Lower lobe of right lung (tissue), 2 donors: Measurements from ENCODE around the gene KLHDC8A. TPM values are rescaled to one million over a fixed set of nuclear protein-coding genes. Genes with fewer than 3 reads are reported as not detected.

Source experiments
- ATAC-seq, 2 donors: fragments of 200-7000 bp; cut with Tn5 transposase; one replicate each; pipeline ENCODE4 v1.9.1; 2020 to 2022; ENCODE audit warnings: mild to moderate bottlenecking in 2 of 2, moderate library complexity in 2 of 2
- DNase-seq: peaks from one replicate; pipeline ENCODE4 v3.0.0-alpha.2; 2020
- H3K27ac ChIP-seq: fragments of 200-600 bp; one replicate; pipeline ENCODE4 v1.8.0; 2022
- H3K27me3 ChIP-seq: fragments of 200-600 bp; one replicate; pipeline ENCODE4 v1.8.0; 2022; ENCODE audit warnings: low read depth
- H3K36me3 ChIP-seq: fragments of 200-600 bp; one replicate; pipeline ENCODE4 v1.8.0; 2022; ENCODE audit warnings: mild to moderate bottlenecking
- H3K4me1 ChIP-seq: fragments of 200-600 bp; one replicate; pipeline ENCODE4 v1.8.0; 2022
- H3K4me3 ChIP-seq: fragments of 200-600 bp; one replicate; pipeline ENCODE4 v1.8.0; 2022; ENCODE audit warnings: mild to moderate bottlenecking
- H3K9me3 ChIP-seq: fragments of 200-600 bp; one replicate; pipeline ENCODE4 v1.8.0; 2022
- CTCF ChIP-seq: fragments of 200-600 bp; IDR thresholded peaks from one replicate; pipeline ENCODE4 v1.8.0; 2022; ENCODE audit warnings: antibody characterized with exemption, mild to moderate bottlenecking
- intact Hi-C: fragments of 100-400 bp; cut with DNase I; formaldehyde crosslinking; loops from one replicate; pipeline ENCODE4 v1.11.0; 2022
- total RNA-seq: library from RNA; stranded (reverse); fragmentation: NEBNext Ultra II Directional; extraction: Animal tissue kit (Norgen Biotek cat#: 25700); gene quantifications from one replicate; pipeline ENCODE4 v1.2.1, GENCODE V29; 2021
- donor health status: DM: no; HTN: yes; CAD: no; lungs with severe emphysema.

The KLHDC8A gene
- total RNA-seq, 1 donor from 2014 or later: 0.97 TPM

GRCh38 chr1:205374210-205375078 lies 17.7 kb upstream of the KLHDC8A start:
- Histone ChIP-seq H3K4me1 (peaks cover 26% of the 10 kb centered on the region), H3K27me3 (peaks cover 5% of the 10 kb centered on the region), H3K27ac (no peak overlapping the region), H3K4me3 (no peak overlapping the region), H3K36me3 (no peaks in the 10 kb centered on the region), H3K9me3 (no peaks in the 10 kb centered on the region)
- intact Hi-C loops: no loop called here
- ATAC-seq (peak; percentile 78 to 79), DNase-seq (no peak)
- no peak for TF ChIP-seq CTCF

GRCh38 chr1:205373798-205374175 lies 17.1 kb upstream of the KLHDC8A start:
- Histone ChIP-seq H3K36me3 (no peaks in the 10 kb centered on the region), H3K9me3 (no peaks in the 10 kb centered on the region), H3K27me3 (peaks cover 5% of the 10 kb centered on the region), H3K4me1 (peaks cover 26% of the 10 kb centered on the region), H3K27ac (no peak overlapping the region), H3K4me3 (no peak overlapping the region)
- DNase-seq (no peak), ATAC-seq (no peak)
- TF ChIP-seq CTCF: no peak
- intact Hi-C loops: no loop called here

- Histone ChIP-seq H3K27ac (no peak overlapping the region), H3K4me3 (no peak overlapping the region), H3K36me3 (no peaks in the 10 kb centered on the region), H3K9me3 (no peaks in the 10 kb centered on the region), H3K4me1 (peaks cover 26% of the 10 kb centered on the region), H3K27me3 (peaks cover 3% of the 10 kb centered on the region)
- intact Hi-C loops: no loop called here
- no peak for TF ChIP-seq CTCF
- DNase-seq (no peak), ATAC-seq (no peak)
Observed at GRCh38 chr1:205373022-205373797, 16.5 kb upstream of the KLHDC8A start.

GRCh38 chr1:205371871-205372660 lies 15.3 kb upstream of the KLHDC8A start:
- TF ChIP-seq CTCF: no peak
- H3K27ac ChIP-seq: no peak overlapping the region
- H3K4me1 ChIP-seq: peaks cover 26% of the 10 kb centered on the region
- ATAC-seq: no peak
- no peaks in the 10 kb centered on the region for H3K27me3 ChIP-seq
- H3K36me3 ChIP-seq: no peaks in the 10 kb centered on the region
- intact Hi-C loops: no loop called here
- H3K9me3 ChIP-seq: no peaks in the 10 kb centered on the region
- H3K4me3 ChIP-seq: no peak overlapping the region
- DNase-seq: no peak

GRCh38 chr1:205370780-205371179 lies 14.1 kb upstream of the KLHDC8A start:
- no peak for TF ChIP-seq CTCF
- no peak overlapping the region for H3K27ac ChIP-seq
- intact Hi-C loops: no loop called here
- ATAC-seq: no peak
- no peak for DNase-seq
- no peaks in the 10 kb centered on the region for H3K27me3 ChIP-seq
- H3K36me3 ChIP-seq: no peaks in the 10 kb centered on the region
- peaks cover 26% of the 10 kb centered on the region for H3K4me1 ChIP-seq
- H3K9me3 ChIP-seq: no peaks in the 10 kb centered on the region
- no peak overlapping the region for H3K4me3 ChIP-seq
